T-cell (primary cell): ENCODE measurements around the gene JADE2. TPM values are rescaled to one million over a fixed set of nuclear protein-coding genes. Genes with fewer than 3 reads are reported as not detected.

Experiments
- ATAC-seq, 4 experiments: fragments of 200-7000 bp in 3 of 4; fragments of 150-1000 bp in 1 of 4; cut with Tn5 transposase; replicated peaks in 1 of 4; 1 replicate in 3 of 4; 2 replicates in 1 of 4; pipeline ENCODE4 v1.10.0; 2021; ENCODE audit warnings: moderate library complexity in 3 of 4, mild to moderate bottlenecking in 2 of 4, moderate number of reproducible peaks in 1 of 4
- CTCF ChIA-PET, 2 donors: fragments of 300-600 bp; sonication (Branson Sonifier 250); formaldehyde crosslinking; loops; one replicate each; lab custom pipeline; 2022; ENCODE audit warnings: antibody characterized with exemption in 2 of 2; lab: Charles Lee
- POLR2A ChIA-PET, 2 donors: fragments of 300-600 bp; sonication (Branson Sonifier 250); formaldehyde crosslinking; loops; one replicate each; lab custom pipeline; 2022; ENCODE audit warnings: antibody characterized with exemption in 2 of 2; lab: Charles Lee
- DNase-seq, 35 experiments: peaks; one replicate each; pipeline versions ENCODE4 v3.0.0 to v3.0.0-alpha.2; 2013 to 2023
- H3K27ac ChIP-seq: one replicate; pipeline ENCODE4 v1.5.1; 2013; ENCODE audit warnings: low read length
- H3K27me3 ChIP-seq, 2 experiments: replicated peaks in 1 of 2; 1 replicate in 1 of 2; 2 replicates in 1 of 2; pipeline versions ENCODE4 v1.6.1 to v1.7.0; 2013; ENCODE audit warnings: low read length in 1 of 2, mixed read lengths in 1 of 2; ENCODE audit not compliant: control insufficient read depth in 2 of 2, insufficient read depth in 2 of 2; ENCODE audit errors: extremely low read depth in 1 of 2
- H3K36me3 ChIP-seq, 2 donors: 1 replicate in 1 of 2; 2 replicates in 1 of 2; pipeline versions ENCODE4 v1.6.1 to v1.7.0; 2013; ENCODE audit warnings: low read length in 1 of 2; ENCODE audit not compliant: control insufficient read depth in 2 of 2, insufficient read depth in 1 of 2; ENCODE audit errors: extremely low read depth in 1 of 2
- H3K4me1 ChIP-seq, 2 experiments: 1 replicate in 1 of 2; 2 replicates in 1 of 2; pipeline versions ENCODE4 v1.6.1 to v1.7.0; 2013; ENCODE audit warnings: low read length in 2 of 2, mixed read lengths in 1 of 2; ENCODE audit not compliant: insufficient read depth in 2 of 2, control insufficient read depth in 1 of 2; ENCODE audit errors: extremely low read depth in 1 of 2
- H3K4me3 ChIP-seq, 2 donors: 1 replicate in 1 of 2; 2 replicates in 1 of 2; pipeline versions ENCODE4 v1.5.1 to v1.7.0; 2013; ENCODE audit warnings: mild to moderate bottlenecking in 2 of 2, low read length in 1 of 2, moderate library complexity in 1 of 2; ENCODE audit not compliant: control insufficient read depth in 1 of 2; ENCODE audit errors: extremely low read depth in 1 of 2
- H3K9me3 ChIP-seq: 2 replicates; pipeline ENCODE4 v1.7.0; 2013
- H3K27ac Mint-ChIP-seq, 2 donors: one replicate each; pipeline ENCODE4 v1.8.0; 2020 to 2021; ENCODE audit warnings: mild to moderate bottlenecking in 2 of 2, mixed read lengths in 2 of 2
- H3K27me3 Mint-ChIP-seq, 2 donors: one replicate each; pipeline ENCODE4 v1.8.0; 2021 to 2022; ENCODE audit warnings: mixed read lengths in 2 of 2
- H3K36me3 Mint-ChIP-seq: one replicate; pipeline ENCODE4 v1.8.0; 2021; ENCODE audit warnings: mixed read lengths
- H3K4me1 Mint-ChIP-seq, 3 donors: one replicate each; pipeline ENCODE4 v1.8.0; 2020 to 2022; ENCODE audit warnings: mixed read lengths in 3 of 3, mild to moderate bottlenecking in 1 of 3
- H3K4me3 Mint-ChIP-seq, 3 donors: one replicate each; pipeline ENCODE4 v1.8.0; 2020 to 2022; ENCODE audit warnings: mild to moderate bottlenecking in 3 of 3, mixed read lengths in 3 of 3, moderate library complexity in 3 of 3
- H3K9me3 Mint-ChIP-seq, 3 donors: one replicate each; pipeline ENCODE4 v1.8.0; 2020 to 2022; ENCODE audit warnings: mixed read lengths in 3 of 3
- WGBS: methylation state at CpG from one replicate; pipeline ENCODE4 v1.1.5; 2013; ENCODE audit warnings: missing lambda C conversion rate; ENCODE audit not compliant: insufficient coverage; 5-methylcytosine and 5-hydroxymethylcytosine counted together
- total RNA-seq, 35 experiments: library from RNA in 6 of 35; stranded (reverse) in 6 of 35; fragments of 120-200 nt in 1 of 35; gene quantifications; one replicate each; pipeline versions ENCODE4 v1.2.1 to v1.2.4 and lab custom pipeline; 2013 to 2026

The JADE2 gene
- total RNA-seq, 5 donors from 2014 or later (not counting 1 experiment from before 2014, with no cell fraction given), result 163 to 263 (median 239) TPM

GRCh38 chr5:134533115-134533815 lies 7.8 kb downstream of the JADE2 start:
- Histone ChIP-seq H3K4me3 (no peak overlapping the region), H3K36me3 (peaks cover 15 to 54% of the 10 kb centered on the region in 2 donors), H3K4me1 (peaks cover 0 to 95% of the 10 kb centered on the region in 2 experiments), H3K27ac (no peak overlapping the region), H3K9me3 (no peaks in the 10 kb centered on the region), H3K27me3 (no peaks in the 10 kb centered on the region)
- WGBS, result 83% methylated on average over 1 of the region's 10 CpGs
- H3K27ac Mint-ChIP-seq, result peak overlapping the region in 1 of 2 donors; percentile 66
- peaks cover 93 to 97% (median 95%) of the 10 kb centered on the region in 3 donors for H3K4me1 Mint-ChIP-seq
- POLR2A ChIA-PET, result no interaction called here
- H3K36me3 Mint-ChIP-seq, result peaks cover 26% of the 10 kb centered on the region
- ATAC-seq, result no peak
- peak overlapping the region in 2 of 3 donors; percentile 16 to 50 for H3K4me3 Mint-ChIP-seq
- H3K27me3 Mint-ChIP-seq, result no peaks in the 10 kb centered on the region
- DNase-seq, result no peak
- CTCF ChIA-PET, result interaction anchor here in 1 of 2 donors (0.5 to 1.0 kb wide), 2 partner anchors 54 to 388 kb away, joined by 3 read pairs; no protein-coding TSS in a partner anchor
- no peaks in the 10 kb centered on the region for H3K9me3 Mint-ChIP-seq

- Mint-ChIP-seq H3K36me3 (peaks cover 30% of the 10 kb centered on the region), H3K4me1 (peaks cover 86 to 89% (median 86%) of the 10 kb centered on the region in 3 donors), H3K4me3 (peak overlapping the region in 1 of 3 donors; percentile 28), H3K27ac (peak overlapping the region in 1 of 2 donors; percentile 34), H3K9me3 (no peaks in the 10 kb centered on the region), H3K27me3 (no peaks in the 10 kb centered on the region)
- no peak for DNase-seq
- Histone ChIP-seq H3K4me1 (peaks cover 0 to 86% of the 10 kb centered on the region in 2 experiments), H3K36me3 (peaks cover 19 to 57% of the 10 kb centered on the region in 2 donors), H3K9me3 (no peaks in the 10 kb centered on the region), H3K27ac (no peak overlapping the region), H3K27me3 (no peaks in the 10 kb centered on the region), H3K4me3 (no peak overlapping the region)
- WGBS, result 86% methylated on average over 9 of the region's 10 CpGs
- ATAC-seq, result no peak
- ChIA-PET POLR2A (interaction anchor here in 1 of 2 donors (0.6 kb wide), 1 partner anchor 498 kb away, joined by 3 read pairs; no protein-coding TSS in a partner anchor), CTCF (interaction anchor here (0.5 to 1.1 kb wide), 5 partner anchors 9 to 389 kb away, joined by 3 to 4 read pairs (median 3); no protein-coding TSS in a partner anchor)
Measured at GRCh38 chr5:134534058-134534725, 8.7 kb downstream of the JADE2 start.

GRCh38 chr5:134534726-134535110 lies 9.2 kb downstream of the JADE2 start:
- Histone ChIP-seq H3K9me3 (no peaks in the 10 kb centered on the region), H3K4me1 (peaks cover 0 to 81% of the 10 kb centered on the region in 2 experiments), H3K36me3 (peaks cover 24 to 61% of the 10 kb centered on the region in 2 donors), H3K27ac (no peak overlapping the region), H3K27me3 (no peaks in the 10 kb centered on the region), H3K4me3 (no peak overlapping the region)
- Mint-ChIP-seq H3K27ac (peak overlapping the region in 1 of 2 donors; percentile 34), H3K27me3 (no peaks in the 10 kb centered on the region), H3K36me3 (peaks cover 32% of the 10 kb centered on the region), H3K4me1 (peaks cover 81 to 87% (median 81%) of the 10 kb centered on the region in 3 donors), H3K4me3 (peak overlapping the region in 1 of 3 donors; percentile 28), H3K9me3 (no peaks in the 10 kb centered on the region)
- DNase-seq, result no peak
- ChIA-PET POLR2A (no interaction called here), CTCF (interaction anchor here (0.5 to 1.1 kb wide), 5 partner anchors 10 to 380 kb away, joined by 3 to 4 read pairs (median 3); no protein-coding TSS in a partner anchor)
- ATAC-seq, result no peak
- WGBS, result 100% methylated on average over 3 of the region's 5 CpGs

GRCh38 chr5:134536876-134537275 lies 11.4 kb downstream of the JADE2 start:
- Mint-ChIP-seq H3K4me3 (peak overlapping the region in 1 of 3 donors; percentile 34), H3K27me3 (no peaks in the 10 kb centered on the region), H3K36me3 (peaks cover 38% of the 10 kb centered on the region), H3K9me3 (no peaks in the 10 kb centered on the region), H3K27ac (peak overlapping the region; percentile 19 to 21), H3K4me1 (peaks cover 61 to 75% (median 74%) of the 10 kb centered on the region in 3 donors)
- Histone ChIP-seq H3K4me1 (peaks cover 0 to 78% of the 10 kb centered on the region in 2 experiments), H3K9me3 (no peaks in the 10 kb centered on the region), H3K4me3 (no peak overlapping the region), H3K27me3 (no peaks in the 10 kb centered on the region), H3K36me3 (peaks cover 26 to 80% of the 10 kb centered on the region in 2 donors), H3K27ac (no peak overlapping the region)
- ChIA-PET POLR2A (interaction anchor here in 1 of 2 donors (0.5 kb wide), 1 partner anchor 165 kb away, joined by 3 read pairs; the partner anchor contains the start of gene UBE2B), CTCF (interaction anchor here in 1 of 2 donors (0.6 kb wide), 1 partner anchor 128 kb away, joined by 11 read pairs; no protein-coding TSS in a partner anchor)
- WGBS, result 0% methylated on average over 1 of the region's 1 CpG
- ATAC-seq, result no peak
- DNase-seq, result no peak

DNA sequence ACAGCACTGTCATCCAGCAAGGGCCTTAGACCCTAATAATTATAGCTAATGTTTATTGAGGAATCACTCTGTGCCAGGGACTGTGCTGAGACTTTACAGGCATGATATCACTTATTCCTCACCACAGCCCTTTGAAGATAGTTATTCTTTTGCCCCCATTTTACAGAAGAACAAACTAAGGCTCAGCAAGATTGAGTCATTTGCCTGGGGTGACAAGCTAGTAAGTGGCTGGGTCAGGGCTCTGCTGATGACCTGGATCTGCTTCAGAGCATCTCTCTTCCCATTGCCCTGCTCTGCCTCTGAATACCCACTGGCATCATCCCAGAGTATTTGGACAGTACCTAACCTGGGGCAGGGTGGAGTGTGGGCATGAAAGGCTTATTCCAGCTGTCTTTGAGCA lies 11.8 kb downstream of the JADE2 start:
- no peak overlapping the region for H3K4me3 ChIP-seq
- peaks cover 57 to 74% (median 73%) of the 10 kb centered on the region in 3 donors for H3K4me1 Mint-ChIP-seq
- H3K9me3 ChIP-seq, result no peaks in the 10 kb centered on the region
- no peaks in the 10 kb centered on the region for H3K27me3 ChIP-seq
- H3K4me3 Mint-ChIP-seq, result peak overlapping the region in 1 of 3 donors; percentile 34
- H3K4me1 ChIP-seq, result peaks cover 0 to 76% of the 10 kb centered on the region in 2 experiments
- DNase-seq (no peak), ATAC-seq (no peak)
- CTCF ChIA-PET, result interaction anchor here in 1 of 2 donors (0.6 to 0.8 kb wide), 2 partner anchors 10 to 128 kb away, joined by 4 to 11 read pairs; no protein-coding TSS in a partner anchor
- POLR2A ChIA-PET, result interaction anchor here in 1 of 2 donors (0.5 kb wide), 1 partner anchor 166 kb away, joined by 3 read pairs; the partner anchor contains the start of gene UBE2B
- H3K9me3 Mint-ChIP-seq, result no peaks in the 10 kb centered on the region
- H3K27ac Mint-ChIP-seq, result peak overlapping the region; percentile 19 to 21
- H3K36me3 Mint-ChIP-seq, result peaks cover 36% of the 10 kb centered on the region
- no peaks in the 10 kb centered on the region for H3K27me3 Mint-ChIP-seq
- peaks cover 26 to 79% of the 10 kb centered on the region in 2 donors for H3K36me3 ChIP-seq
- H3K27ac ChIP-seq, result no peak overlapping the region

DNA sequence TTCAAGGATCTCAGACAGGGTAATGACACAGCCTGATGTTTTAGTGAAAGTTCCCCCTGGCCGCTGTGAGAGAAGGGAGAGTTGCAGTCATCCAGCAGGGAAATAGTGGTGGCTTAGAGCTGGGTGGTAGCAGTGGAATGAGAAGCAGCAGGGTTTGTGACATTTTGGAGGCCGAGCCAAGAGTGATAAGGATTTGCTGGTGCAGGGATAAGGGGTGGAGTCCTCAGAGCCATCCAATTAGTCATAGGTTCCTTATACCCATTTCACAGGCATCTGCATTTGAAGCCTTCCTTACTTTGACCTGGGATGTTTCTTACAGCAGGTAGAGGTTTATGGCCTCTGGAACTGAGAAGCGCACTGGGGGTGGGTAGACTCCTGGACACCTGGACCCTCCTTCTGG lies 12.8 kb downstream of the JADE2 start:
- H3K27ac ChIP-seq, result no peak overlapping the region

More for the DNA sequence above, 12.8 kb downstream of the JADE2 start:
- peaks cover 0 to 74% of the 10 kb centered on the region in 2 experiments for H3K4me1 ChIP-seq
- peaks cover 26 to 75% of the 10 kb centered on the region in 2 donors for H3K36me3 ChIP-seq
- H3K27me3 Mint-ChIP-seq, result no peaks in the 10 kb centered on the region
- WGBS, result 90% methylated on average over 1 of the region's 3 CpGs
- ChIA-PET CTCF (interaction anchor here (0.6 kb wide), 2 partner anchors 14 to 20 kb away, joined by 3 to 8 read pairs; no protein-coding TSS in a partner anchor), POLR2A (no interaction called here)
- peaks cover 51 to 68% (median 63%) of the 10 kb centered on the region in 3 donors for H3K4me1 Mint-ChIP-seq
- no peak overlapping the region for H3K27ac Mint-ChIP-seq
- H3K4me3 Mint-ChIP-seq, result no peak overlapping the region
- no peak for DNase-seq
- peaks cover 36% of the 10 kb centered on the region for H3K36me3 Mint-ChIP-seq
- H3K27me3 ChIP-seq, result no peaks in the 10 kb centered on the region
- H3K4me3 ChIP-seq, result no peak overlapping the region
- no peaks in the 10 kb centered on the region for H3K9me3 Mint-ChIP-seq
- no peaks in the 10 kb centered on the region for H3K9me3 ChIP-seq
- ATAC-seq, result no peak
